ENCODE results near the gene CES5A. TPM values are rescaled to one million over a fixed set of nuclear protein-coding genes. Genes with fewer than 3 reads are reported as not detected.
"Not testable (repeated sequence)": the region's sequence is repeated elsewhere in the genome, so short reads cannot be mapped to it uniquely, and the experiment has no call there.

Gene CES5A
- polyA plus RNA-seq, 4 donors, result 0.03 TPM; not detected in 3

GRCh38 chr16:55868980-55869379 is 6.2 kb downstream of the CES5A start:
- DNase-seq (no peak), FAIRE-seq (no peak)
- WGBS, 3 donors, result 78 to 83% (median 80%) methylated on average over 7 of the region's 7 CpGs

DNA sequence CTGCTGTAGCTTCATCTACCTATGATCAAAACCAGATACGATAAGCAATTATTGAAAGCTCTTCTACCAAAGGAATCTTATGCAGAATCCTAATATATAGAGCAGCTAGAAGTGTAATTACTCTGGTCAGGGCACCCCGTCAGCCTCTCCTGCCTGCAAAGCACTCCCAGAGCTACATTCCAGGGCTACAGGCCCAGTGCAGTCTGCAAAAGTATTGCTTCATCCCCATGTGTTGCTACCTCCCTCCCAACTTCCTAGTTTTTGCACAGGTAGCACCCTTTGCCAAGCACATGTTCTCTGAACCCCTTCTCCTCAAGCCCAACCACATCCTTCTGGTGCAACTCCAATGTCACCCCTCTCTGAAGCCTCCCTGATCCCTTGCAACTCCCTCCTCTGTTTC is 7.0 kb downstream of the CES5A start:
- no peak for FAIRE-seq
- Histone ChIP-seq H3K27me3 (ENCODE audit: control insufficient read depth in 3 of 3, insufficient read depth in 3 of 3, low read length in 3 of 3) (no peaks in the 10 kb centered on the region), H3K27ac (ENCODE audit: low read depth in 1 of 3, low read length in 2 of 3) (no peak overlapping the region), H3K9me3 (ENCODE audit: control insufficient read depth in 2 of 2, insufficient read depth in 1 of 2, low read depth in 1 of 2, low read length in 1 of 2) (no peaks in the 10 kb centered on the region), H3K4me3 (ENCODE audit: low read depth in 1 of 3, low read length in 3 of 3) (no peak overlapping the region), H3K36me3 (ENCODE audit: control insufficient read depth in 3 of 3, insufficient read depth in 2 of 3, low read depth in 1 of 3, low read length in 3 of 3) (no peaks in the 10 kb centered on the region), H3K4me1 (ENCODE audit: control insufficient read depth in 3 of 3, insufficient read depth in 2 of 3, low read depth in 1 of 3, low read length in 2 of 3) (no peaks in the 10 kb centered on the region)
- 84 to 88% (median 86%) methylated on average over 2 of the region's 2 CpGs for WGBS, 3 donors
- DNase-seq, result no peak

More at GRCh38 chr16:55868980-55869379, 6.2 kb downstream of the CES5A start:
- H3K4me1 ChIP-seq (ENCODE audit: control insufficient read depth in 3 of 3, insufficient read depth in 2 of 3, low read depth in 1 of 3, low read length in 2 of 3), result no peaks in the 10 kb centered on the region
- H3K27ac ChIP-seq (ENCODE audit: low read depth in 1 of 3, low read length in 2 of 3), result no peak overlapping the region
- peaks cover 0 to 2% (median 0%) of the 10 kb centered on the region in 3 donors for H3K27me3 ChIP-seq (ENCODE audit: control insufficient read depth in 3 of 3, insufficient read depth in 3 of 3, low read length in 3 of 3)
- no peaks in the 10 kb centered on the region for H3K9me3 ChIP-seq (ENCODE audit: control insufficient read depth in 2 of 2, insufficient read depth in 1 of 2, low read depth in 1 of 2, low read length in 1 of 2)
- no peaks in the 10 kb centered on the region for H3K36me3 ChIP-seq (ENCODE audit: control insufficient read depth in 3 of 3, insufficient read depth in 2 of 3, low read depth in 1 of 3, low read length in 3 of 3)
- no peak overlapping the region for H3K4me3 ChIP-seq (ENCODE audit: low read depth in 1 of 3, low read length in 3 of 3)

DNA sequence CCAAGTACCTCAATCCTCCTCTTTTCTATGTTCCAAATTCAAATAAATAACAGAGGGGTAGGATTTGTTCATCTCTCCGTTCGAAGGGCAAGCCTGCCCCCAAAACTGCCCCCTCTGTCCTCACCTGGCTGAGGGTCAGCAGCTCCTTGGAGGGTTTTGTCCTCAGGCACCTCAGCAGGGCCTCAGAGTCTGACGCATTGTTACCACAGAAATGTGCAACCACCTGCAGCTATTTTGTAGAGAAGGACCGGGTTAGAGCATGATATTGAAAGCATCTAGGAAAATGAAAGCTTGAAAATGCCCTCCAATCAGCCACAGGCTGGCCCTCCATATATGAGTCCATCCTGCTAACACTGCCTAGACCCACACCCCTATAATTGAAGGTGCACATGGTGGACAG is 13.9 kb downstream of the CES5A start:
- whole genome bisulfite sequencing, 3 donors, result 72 to 79% (median 75%) methylated on average over 4 of the region's 4 CpGs

DNA sequence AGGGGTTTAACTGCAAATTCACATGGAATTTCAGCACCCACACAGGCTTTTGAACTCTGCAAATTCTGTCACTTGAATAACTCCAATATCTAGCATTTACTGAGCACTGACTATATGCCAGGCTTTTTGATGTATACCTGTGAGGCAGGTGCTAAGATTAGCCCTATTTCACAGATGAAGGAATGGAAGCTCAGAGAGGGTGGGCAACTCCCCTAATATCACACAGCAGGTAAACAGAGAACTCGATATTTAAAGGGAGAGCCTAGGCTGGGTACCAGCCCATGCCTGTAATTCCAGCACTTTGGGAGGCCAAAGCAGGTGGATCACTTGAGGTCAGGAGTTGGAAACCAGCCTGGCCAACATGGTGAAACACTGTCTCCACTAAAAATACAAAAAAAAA is 17.5 kb downstream of the CES5A start:
- not testable (repeated sequence) for H3K4me3 ChIP-seq (ENCODE audit: low read depth in 1 of 3, low read length in 3 of 3); H3K27ac ChIP-seq (ENCODE audit: low read depth in 1 of 3, low read length in 2 of 3); FAIRE-seq; DNase-seq; H3K36me3 ChIP-seq (ENCODE audit: control insufficient read depth in 3 of 3, insufficient read depth in 2 of 3, low read depth in 1 of 3, low read length in 3 of 3); H3K9me3 ChIP-seq (ENCODE audit: control insufficient read depth in 2 of 2, insufficient read depth in 1 of 2, low read depth in 1 of 2, low read length in 1 of 2); H3K4me1 ChIP-seq (ENCODE audit: control insufficient read depth in 3 of 3, insufficient read depth in 2 of 3, low read depth in 1 of 3, low read length in 2 of 3); H3K27me3 ChIP-seq (ENCODE audit: control insufficient read depth in 3 of 3, insufficient read depth in 3 of 3, low read length in 3 of 3)
- 63 to 86% (median 70%) methylated on average over 1 of the region's 1 CpG for WGBS, 3 donors

More for the DNA sequence above, 13.9 kb downstream of the CES5A start:
- no peak for DNase-seq
- Histone ChIP-seq H3K27me3 (ENCODE audit: control insufficient read depth in 3 of 3, insufficient read depth in 3 of 3, low read length in 3 of 3) (no peaks in the 10 kb centered on the region), H3K4me3 (ENCODE audit: low read depth in 1 of 3, low read length in 3 of 3) (no peak overlapping the region), H3K4me1 (ENCODE audit: control insufficient read depth in 3 of 3, insufficient read depth in 2 of 3, low read depth in 1 of 3, low read length in 2 of 3) (no peaks in the 10 kb centered on the region), H3K27ac (ENCODE audit: low read depth in 1 of 3, low read length in 2 of 3) (no peak overlapping the region), H3K9me3 (ENCODE audit: control insufficient read depth in 2 of 2, insufficient read depth in 1 of 2, low read depth in 1 of 2, low read length in 1 of 2) (no peaks in the 10 kb centered on the region), H3K36me3 (ENCODE audit: control insufficient read depth in 3 of 3, insufficient read depth in 2 of 3, low read depth in 1 of 3, low read length in 3 of 3) (no peaks in the 10 kb centered on the region)
- no peak for FAIRE-seq

DNA sequence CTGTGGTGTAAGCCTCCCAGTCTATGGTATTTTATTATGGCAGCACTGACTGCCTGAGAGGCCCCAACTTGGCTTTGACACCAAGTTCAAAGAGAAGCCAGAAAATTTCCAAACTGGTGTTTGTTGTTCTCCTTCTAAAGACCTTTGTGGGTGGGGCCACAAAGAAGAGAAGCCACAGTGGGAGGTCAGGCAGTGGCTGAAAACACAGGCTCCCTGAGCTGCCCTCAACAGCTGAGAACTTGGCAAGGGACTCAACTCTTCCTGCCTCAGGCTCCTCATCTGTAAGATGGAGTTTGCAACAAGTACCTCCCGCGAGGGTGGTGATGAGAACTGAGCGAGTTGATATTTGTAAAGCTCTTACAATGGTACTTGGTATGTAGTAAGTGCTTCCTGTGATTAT is 18.2 kb downstream of the CES5A start:
- FAIRE-seq (no peak), DNase-seq (no peak)
- no peaks in the 10 kb centered on the region for H3K36me3 ChIP-seq (ENCODE audit: control insufficient read depth in 3 of 3, insufficient read depth in 2 of 3, low read depth in 1 of 3, low read length in 3 of 3)
- WGBS, 3 donors, result 77 to 90% (median 84%) methylated on average over 3 of the region's 3 CpGs
- H3K27me3 ChIP-seq (ENCODE audit: control insufficient read depth in 3 of 3, insufficient read depth in 3 of 3, low read length in 3 of 3), result peaks cover 0 to 3% (median 0%) of the 10 kb centered on the region in 3 donors
- H3K9me3 ChIP-seq (ENCODE audit: control insufficient read depth in 2 of 2, insufficient read depth in 1 of 2, low read depth in 1 of 2, low read length in 1 of 2), result no peaks in the 10 kb centered on the region
- H3K27ac ChIP-seq (ENCODE audit: low read depth in 1 of 3, low read length in 2 of 3), result no peak overlapping the region
- no peaks in the 10 kb centered on the region for H3K4me1 ChIP-seq (ENCODE audit: control insufficient read depth in 3 of 3, insufficient read depth in 2 of 3, low read depth in 1 of 3, low read length in 2 of 3)
- no peak overlapping the region for H3K4me3 ChIP-seq (ENCODE audit: low read depth in 1 of 3, low read length in 3 of 3)

GRCh38 chr16:55853114-55853513 is 22.1 kb downstream of the CES5A start:
- Histone ChIP-seq H3K27me3 (ENCODE audit: control insufficient read depth in 3 of 3, insufficient read depth in 3 of 3, low read length in 3 of 3) (peaks cover 0 to 3% (median 3%) of the 10 kb centered on the region in 3 donors), H3K27ac (ENCODE audit: low read depth in 1 of 3, low read length in 2 of 3) (no peak overlapping the region), H3K4me1 (ENCODE audit: control insufficient read depth in 3 of 3, insufficient read depth in 2 of 3, low read depth in 1 of 3, low read length in 2 of 3) (no peaks in the 10 kb centered on the region), H3K9me3 (ENCODE audit: control insufficient read depth in 2 of 2, insufficient read depth in 1 of 2, low read depth in 1 of 2, low read length in 1 of 2) (no peaks in the 10 kb centered on the region), H3K36me3 (ENCODE audit: control insufficient read depth in 3 of 3, insufficient read depth in 2 of 3, low read depth in 1 of 3, low read length in 3 of 3) (no peaks in the 10 kb centered on the region), H3K4me3 (ENCODE audit: low read depth in 1 of 3, low read length in 3 of 3) (no peak overlapping the region)
- 68 to 74% (median 68%) methylated on average over 3 of the region's 3 CpGs for WGBS, 3 donors
- FAIRE-seq, result no peak
- DNase-seq, result no peak

- Histone ChIP-seq H3K4me3 (ENCODE audit: low read depth in 1 of 3, low read length in 3 of 3) (no peak overlapping the region), H3K9me3 (ENCODE audit: control insufficient read depth in 2 of 2, insufficient read depth in 1 of 2, low read depth in 1 of 2, low read length in 1 of 2) (no peaks in the 10 kb centered on the region), H3K27me3 (ENCODE audit: control insufficient read depth in 3 of 3, insufficient read depth in 3 of 3, low read length in 3 of 3) (peaks cover 0 to 6% (median 3%) of the 10 kb centered on the region in 3 donors), H3K36me3 (ENCODE audit: control insufficient read depth in 3 of 3, insufficient read depth in 2 of 3, low read depth in 1 of 3, low read length in 3 of 3) (no peaks in the 10 kb centered on the region), H3K4me1 (ENCODE audit: control insufficient read depth in 3 of 3, insufficient read depth in 2 of 3, low read depth in 1 of 3, low read length in 2 of 3) (no peaks in the 10 kb centered on the region), H3K27ac (ENCODE audit: low read depth in 1 of 3, low read length in 2 of 3) (no peak overlapping the region)
- FAIRE-seq (no peak), DNase-seq (no peak)
- WGBS, 3 donors, result 74 to 78% (median 75%) methylated on average over 13 of the region's 13 CpGs
Measured at GRCh38 chr16:55849536-55849935, 25.6 kb downstream of the CES5A start.

DNA sequence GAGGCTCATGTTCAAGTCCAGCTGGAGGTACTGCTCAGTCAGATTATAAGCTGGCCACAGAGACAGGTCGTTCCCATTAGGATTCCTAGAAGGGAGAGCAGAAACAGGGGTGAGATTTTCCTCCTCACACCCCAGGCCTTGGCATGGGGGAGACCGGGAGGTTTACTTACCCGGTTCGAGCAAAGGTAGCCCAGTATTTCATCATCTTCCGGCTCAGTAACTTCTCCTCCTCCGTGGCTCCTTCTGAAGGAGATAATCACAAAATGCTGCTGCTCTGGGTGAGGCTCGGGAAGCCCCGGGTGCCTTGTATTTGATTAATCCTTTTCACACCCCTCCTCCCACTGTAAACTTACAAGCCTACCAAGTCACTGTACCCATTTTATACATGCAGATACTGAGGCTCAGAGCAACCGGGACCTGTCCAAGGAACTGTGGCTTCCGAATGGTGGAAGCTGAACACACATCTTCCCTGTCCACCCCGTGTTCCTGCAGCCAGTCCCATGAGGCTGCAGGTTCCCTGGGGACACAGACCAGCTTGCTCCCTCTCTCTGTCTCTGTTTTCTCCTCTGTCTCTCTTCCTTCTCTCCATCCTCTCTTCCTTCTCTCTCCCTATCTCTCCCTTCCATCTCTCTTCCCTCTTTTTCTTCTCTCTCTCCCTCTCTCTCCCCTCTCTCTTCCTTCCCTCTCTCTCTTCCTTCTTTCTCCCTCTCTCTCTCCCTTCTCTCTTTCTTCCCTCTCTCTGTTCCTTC is 28.4 kb downstream of the CES5A start:
- Histone ChIP-seq H3K36me3 (ENCODE audit: control insufficient read depth in 3 of 3, insufficient read depth in 2 of 3, low read depth in 1 of 3, low read length in 3 of 3) (no peaks in the 10 kb centered on the region), H3K27me3 (ENCODE audit: control insufficient read depth in 3 of 3, insufficient read depth in 3 of 3, low read length in 3 of 3) (peaks cover 0 to 6% (median 0%) of the 10 kb centered on the region in 3 donors), H3K4me1 (ENCODE audit: control insufficient read depth in 3 of 3, insufficient read depth in 2 of 3, low read depth in 1 of 3, low read length in 2 of 3) (no peaks in the 10 kb centered on the region), H3K9me3 (ENCODE audit: control insufficient read depth in 2 of 2, insufficient read depth in 1 of 2, low read depth in 1 of 2, low read length in 1 of 2) (no peaks in the 10 kb centered on the region), H3K4me3 (ENCODE audit: low read depth in 1 of 3, low read length in 3 of 3) (no peak overlapping the region), H3K27ac (ENCODE audit: low read depth in 1 of 3, low read length in 2 of 3) (no peak overlapping the region)
- 28 to 61% (median 39%) methylated on average over 11 of the region's 11 CpGs for WGBS, 3 donors
- FAIRE-seq, result no peak
- DNase-seq, result no peak

DNA sequence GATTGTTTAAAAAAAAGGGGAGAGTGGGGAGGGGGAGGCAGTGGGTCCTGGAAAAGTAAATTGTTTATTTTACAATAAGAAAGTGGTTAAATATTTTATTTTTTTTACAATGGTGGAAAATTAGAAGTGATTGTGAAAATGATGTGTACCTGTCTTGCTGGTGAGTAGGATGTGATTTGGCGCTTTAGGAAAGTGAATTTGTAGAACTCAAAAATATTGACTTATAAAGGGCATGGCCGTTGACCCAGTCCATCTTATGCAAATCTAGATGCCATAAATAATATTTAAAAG is 32.1 kb downstream of the CES5A start:
- 40 to 48% (median 45%) methylated on average over 2 of the region's 2 CpGs for WGBS, 3 donors
- no peak overlapping the region for H3K27ac ChIP-seq (ENCODE audit: low read depth in 1 of 3, low read length in 2 of 3)
- H3K9me3 ChIP-seq (ENCODE audit: control insufficient read depth in 2 of 2, insufficient read depth in 1 of 2, low read depth in 1 of 2, low read length in 1 of 2), result no peaks in the 10 kb centered on the region
- H3K4me1 ChIP-seq (ENCODE audit: control insufficient read depth in 3 of 3, insufficient read depth in 2 of 3, low read depth in 1 of 3, low read length in 2 of 3), result no peaks in the 10 kb centered on the region
- DNase-seq, result no peak
- no peak overlapping the region for H3K4me3 ChIP-seq (ENCODE audit: low read depth in 1 of 3, low read length in 3 of 3)
- no peaks in the 10 kb centered on the region for H3K36me3 ChIP-seq (ENCODE audit: control insufficient read depth in 3 of 3, insufficient read depth in 2 of 3, low read depth in 1 of 3, low read length in 3 of 3)
- no peak for FAIRE-seq
- peaks cover 0 to 3% (median 0%) of the 10 kb centered on the region in 3 donors for H3K27me3 ChIP-seq (ENCODE audit: control insufficient read depth in 3 of 3, insufficient read depth in 3 of 3, low read length in 3 of 3)

All from small intestine (tissue), 7 donors.